Skeletal muscle satellite cell (primary cell): ENCODE measurements around the gene ALDH1L1.

Experiments
- H3K27me3 ChIP-seq: 2 replicates; pipeline ENCODE4 v1.7.0; 2013; ENCODE audit warnings: low read length; ENCODE audit not compliant: control insufficient read depth, insufficient read depth
- H3K36me3 ChIP-seq: 2 replicates; pipeline ENCODE4 v1.7.0; 2013; ENCODE audit warnings: mild to moderate bottlenecking, control low read depth, low read length; ENCODE audit not compliant: insufficient read depth
- H3K4me1 ChIP-seq: 2 replicates; pipeline ENCODE4 v1.7.0; 2013; ENCODE audit warnings: low read length; ENCODE audit not compliant: control insufficient read depth, insufficient read depth
- H3K4me2 ChIP-seq: 2 replicates; pipeline ENCODE4 v1.7.0; 2013; ENCODE audit warnings: mild to moderate bottlenecking, low read length
- H3K4me3 ChIP-seq: 2 replicates; pipeline ENCODE4 v1.7.0; 2013; ENCODE audit warnings: low read length
- H3K9ac ChIP-seq: 2 replicates; pipeline ENCODE4 v1.7.0; 2013; ENCODE audit warnings: mild to moderate bottlenecking, low read depth, low read length, moderate library complexity
- H3K9me3 ChIP-seq: replicated peaks from 2 replicates; pipeline ENCODE4 v1.7.0; 2013; ENCODE audit warnings: mild to moderate bottlenecking, control low read depth, low read length

ALDH1L1 gene

GRCh38 chr3:126121074-126121473, 59.3 kb downstream of the ALDH1L1 start:
- Histone ChIP-seq H3K4me3 (no peak overlapping the region), H3K27me3 (peaks cover 45% of the 10 kb centered on the region), H3K4me2 (no peak overlapping the region), H3K9me3 (no peaks in the 10 kb centered on the region), H3K36me3 (no peaks in the 10 kb centered on the region), H3K4me1 (no peaks in the 10 kb centered on the region), H3K9ac (no peak overlapping the region)

DNA sequence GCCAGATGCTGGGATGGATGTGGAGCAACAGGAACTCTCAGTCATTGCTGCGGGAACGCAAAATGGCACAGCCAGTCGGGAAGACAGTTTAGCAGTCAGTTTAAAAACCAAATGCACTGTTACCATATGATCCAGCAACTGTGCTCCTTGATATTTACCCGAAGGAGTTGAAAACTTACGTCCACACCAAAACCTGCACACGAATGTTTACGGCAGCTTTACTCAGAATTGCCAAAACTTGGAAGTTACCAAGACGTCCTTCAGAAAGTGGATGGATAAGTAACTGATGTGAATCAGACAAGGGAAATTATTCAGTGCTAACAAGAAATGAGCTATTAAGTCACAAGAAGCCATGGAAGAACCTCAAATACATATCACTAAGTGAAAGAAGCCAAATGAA, 60.4 kb downstream of the ALDH1L1 start:
- Histone ChIP-seq H3K9me3 (no peaks in the 10 kb centered on the region), H3K4me1 (no peaks in the 10 kb centered on the region), H3K27me3 (peaks cover 35% of the 10 kb centered on the region), H3K4me2 (no peak overlapping the region), H3K4me3 (no peak overlapping the region), H3K36me3 (no peaks in the 10 kb centered on the region), H3K9ac (no peak overlapping the region)

GRCh38 chr3:126119008-126119675, 61.2 kb downstream of the ALDH1L1 start:
- Histone ChIP-seq H3K9ac (no peak overlapping the region), H3K9me3 (no peaks in the 10 kb centered on the region), H3K4me2 (no peak overlapping the region), H3K4me1 (no peaks in the 10 kb centered on the region), H3K4me3 (no peak overlapping the region), H3K27me3 (peaks cover 32% of the 10 kb centered on the region), H3K36me3 (no peaks in the 10 kb centered on the region)

DNA sequence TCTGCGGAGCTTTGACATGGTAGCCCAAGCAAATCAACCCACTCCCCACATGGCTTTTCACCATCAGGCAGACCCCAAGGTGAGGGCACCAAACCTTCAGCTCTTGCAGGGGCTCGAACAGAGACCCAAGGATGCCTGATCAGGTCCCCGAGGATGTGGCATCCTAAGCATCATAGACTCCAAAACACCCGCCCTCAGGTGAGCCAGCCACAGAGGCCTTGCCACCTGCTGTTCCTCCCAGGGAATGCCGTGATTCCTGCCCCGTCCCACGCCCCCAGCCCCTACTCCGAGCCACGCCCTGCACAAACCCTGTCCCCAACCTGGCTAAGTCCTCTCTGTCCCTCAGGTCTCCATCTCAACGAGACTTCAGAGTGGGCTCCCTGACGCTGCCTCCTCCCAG, 61.8 kb downstream of the ALDH1L1 start:
- Histone ChIP-seq H3K4me2 (no peak overlapping the region), H3K9me3 (no peaks in the 10 kb centered on the region), H3K36me3 (no peaks in the 10 kb centered on the region), H3K4me3 (no peak overlapping the region), H3K4me1 (no peaks in the 10 kb centered on the region), H3K9ac (no peak overlapping the region), H3K27me3 (peaks cover 32% of the 10 kb centered on the region)

DNA sequence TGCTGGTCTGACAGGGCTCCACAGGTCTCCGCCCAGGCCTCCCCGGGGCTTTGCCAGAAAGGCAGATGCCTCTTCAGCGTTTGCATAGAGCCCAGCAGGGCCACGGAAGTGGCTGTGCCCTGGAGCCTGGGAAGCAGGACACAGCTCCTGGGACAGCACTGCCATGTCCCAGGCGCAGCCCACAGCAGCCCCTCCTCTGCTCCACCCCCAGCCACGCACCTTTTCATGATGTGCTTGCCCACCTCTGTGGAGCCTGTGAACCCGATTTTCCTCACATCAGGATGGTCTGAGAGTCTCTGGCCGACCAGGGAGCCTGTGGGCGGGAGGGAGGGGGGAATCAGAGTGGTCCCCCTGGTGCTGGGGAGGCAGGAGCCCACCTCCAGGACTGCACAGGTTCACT, 62.6 kb downstream of the ALDH1L1 start:
- Histone ChIP-seq H3K36me3 (no peaks in the 10 kb centered on the region), H3K4me2 (no peak overlapping the region), H3K9ac (no peak overlapping the region), H3K27me3 (peaks cover 32% of the 10 kb centered on the region), H3K4me3 (no peak overlapping the region), H3K4me1 (no peaks in the 10 kb centered on the region), H3K9me3 (no peaks in the 10 kb centered on the region)

GRCh38 chr3:126117212-126117611, 63.2 kb downstream of the ALDH1L1 start:
- Histone ChIP-seq H3K36me3 (no peaks in the 10 kb centered on the region), H3K4me2 (no peak overlapping the region), H3K9ac (no peak overlapping the region), H3K4me3 (no peak overlapping the region), H3K9me3 (no peaks in the 10 kb centered on the region), H3K4me1 (no peaks in the 10 kb centered on the region), H3K27me3 (peaks cover 32% of the 10 kb centered on the region)

DNA sequence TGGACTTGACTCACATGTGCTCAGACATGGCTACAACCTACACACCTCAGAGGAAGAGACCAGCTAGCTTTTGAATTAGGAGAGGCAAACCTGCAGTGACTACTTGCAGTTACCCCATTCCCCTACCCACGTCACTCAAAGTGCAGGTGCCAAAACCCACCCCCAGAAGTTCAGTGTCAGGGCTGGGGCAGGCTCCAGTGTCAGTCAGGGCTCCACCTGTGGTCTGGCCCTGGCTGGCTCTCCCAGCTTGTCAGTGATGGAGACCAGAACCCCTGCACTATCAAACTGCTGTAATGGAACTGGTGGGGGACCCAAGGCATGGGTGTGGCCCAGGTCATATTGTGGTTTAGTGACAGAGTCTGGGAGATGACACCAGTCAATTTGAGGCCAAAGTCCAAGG, 63.9 kb downstream of the ALDH1L1 start:
- Histone ChIP-seq H3K9me3 (no peaks in the 10 kb centered on the region), H3K4me1 (no peaks in the 10 kb centered on the region), H3K9ac (no peak overlapping the region), H3K4me2 (no peak overlapping the region), H3K27me3 (peaks cover 26% of the 10 kb centered on the region), H3K36me3 (no peaks in the 10 kb centered on the region), H3K4me3 (no peak overlapping the region)

GRCh38 chr3:126114443-126115386, 65.7 kb downstream of the ALDH1L1 start:
- H3K36me3 ChIP-seq, result no peaks in the 10 kb centered on the region
- no peak overlapping the region for H3K4me3 ChIP-seq
- no peaks in the 10 kb centered on the region for H3K9me3 ChIP-seq
- H3K27me3 ChIP-seq, result peaks cover 12% of the 10 kb centered on the region
- no peak overlapping the region for H3K9ac ChIP-seq
- H3K4me1 ChIP-seq, result no peaks in the 10 kb centered on the region
- no peak overlapping the region for H3K4me2 ChIP-seq

- peaks cover 4% of the 10 kb centered on the region for H3K27me3 ChIP-seq
- no peaks in the 10 kb centered on the region for H3K9me3 ChIP-seq
- no peaks in the 10 kb centered on the region for H3K4me1 ChIP-seq
- no peak overlapping the region for H3K9ac ChIP-seq
- no peaks in the 10 kb centered on the region for H3K36me3 ChIP-seq
- H3K4me2 ChIP-seq, result no peak overlapping the region
- H3K4me3 ChIP-seq, result no peak overlapping the region
These were observed 66.5 kb downstream of the ALDH1L1 start for GRCh38 chr3:126113733-126114442.

DNA sequence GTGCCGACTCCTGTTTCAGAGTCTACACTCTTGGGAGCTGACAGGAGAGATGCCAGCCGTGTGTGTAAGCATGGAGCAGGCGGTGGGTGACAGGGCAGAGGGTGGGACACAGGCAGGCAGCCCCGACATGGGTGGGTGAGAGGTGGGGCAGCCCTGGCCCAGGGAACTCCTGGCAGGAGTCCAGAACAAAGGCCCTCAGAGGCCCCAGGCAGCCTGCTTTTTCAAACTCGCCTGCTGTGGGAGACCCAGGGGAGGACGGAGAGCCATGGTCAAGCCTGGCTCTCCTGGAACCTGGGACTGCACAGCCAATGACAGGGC, 67.2 kb downstream of the ALDH1L1 start:
- Histone ChIP-seq H3K9ac (no peak overlapping the region), H3K4me3 (no peak overlapping the region), H3K27me3 (peaks cover 2% of the 10 kb centered on the region), H3K9me3 (no peaks in the 10 kb centered on the region), H3K36me3 (no peaks in the 10 kb centered on the region), H3K4me1 (no peaks in the 10 kb centered on the region), H3K4me2 (no peak overlapping the region)

GRCh38 chr3:126112531-126113237, 67.7 kb downstream of the ALDH1L1 start:
- Histone ChIP-seq H3K4me2 (no peak overlapping the region), H3K9ac (no peak overlapping the region), H3K4me3 (no peak overlapping the region), H3K36me3 (no peaks in the 10 kb centered on the region), H3K27me3 (no peaks in the 10 kb centered on the region), H3K9me3 (no peaks in the 10 kb centered on the region), H3K4me1 (no peaks in the 10 kb centered on the region)
